OCI-LY7 (cell line): Measurements from ENCODE around the gene RASGRP2.

Experiments used
- CTCF ChIP-seq: fragments of 200-600 bp; sonication (generic); conservative IDR thresholded peaks from 2 replicates; pipeline ENCODE4 v1.5.1; 2014; ENCODE audit warnings: mild to moderate bottlenecking, antibody characterized with exemption, low read length, moderate library complexity, mixed read lengths
- EZH2phosphoT487 ChIP-seq: fragments of 200-600 bp; sonication (generic); IDR thresholded peaks from 2 replicates; pipeline ENCODE4 v1.6.1; 2018; ENCODE audit warnings: low read depth, borderline replicate concordance, mild to moderate bottlenecking, mixed run types, antibody characterized with exemption, low read length, moderate library complexity, mixed read lengths

GRCh38 chr11:64681171-64681570, 62.8 kb downstream of the RASGRP2 start:
- TF ChIP-seq CTCF (no peak), EZH2phosphoT487 (no peak)
